Suprapubic skin (tissue), 4 donors: ENCODE measurements around the gene CUEDC1. TPM values are rescaled to one million over a fixed set of nuclear protein-coding genes. Genes with fewer than 3 reads are reported as not detected.

Source experiments
- DNase-seq, 2 donors: peaks; one replicate each; pipeline ENCODE4 v3.0.0-alpha.2; 2019; ENCODE audit warnings: low spot score in 2 of 2
- H3K27ac ChIP-seq: fragments of 200-600 bp; sonication (generic); one replicate; pipeline ENCODE4 v1.5.1; 2019
- H3K27me3 ChIP-seq: fragments of 200-600 bp; sonication (generic); one replicate; pipeline ENCODE4 v1.5.1; 2019
- H3K36me3 ChIP-seq: fragments of 200-600 bp; sonication (generic); one replicate; pipeline ENCODE4 v1.5.1; 2019
- H3K4me1 ChIP-seq: fragments of 200-600 bp; sonication (generic); one replicate; pipeline ENCODE4 v1.5.1; 2019
- H3K4me3 ChIP-seq: fragments of 200-600 bp; sonication (generic); one replicate; pipeline ENCODE4 v1.5.1; 2019; ENCODE audit warnings: mild to moderate bottlenecking
- H3K9me3 ChIP-seq: fragments of 200-600 bp; sonication (generic); one replicate; pipeline ENCODE4 v1.5.1; 2019
- EP300 ChIP-seq: sonication (generic); formaldehyde crosslinking; IDR thresholded peaks from one replicate; pipeline ENCODE4 v1.6.1; 2017; ENCODE audit warnings: antibody characterized with exemption
- POLR2A ChIP-seq, 2 donors: fragments of 450-650 bp; IDR thresholded peaks; one replicate each; pipeline ENCODE4 v1.6.1; 2017; ENCODE audit warnings: antibody characterized with exemption in 2 of 2, mild to moderate bottlenecking in 2 of 2, moderate library complexity in 2 of 2
- POLR2AphosphoS5 ChIP-seq, 3 donors: sonication (generic); formaldehyde crosslinking; IDR thresholded peaks; one replicate each; pipeline ENCODE4 v1.6.1; 2017; ENCODE audit warnings: antibody characterized with exemption in 3 of 3
- WGBS: methylation state at CpG from one replicate; pipeline ENCODE4 v1.1.5; 2018; 5-methylcytosine and 5-hydroxymethylcytosine counted together
- total RNA-seq, 4 donors: library from RNA; depleted of rRNA; stranded (reverse); fragments of >200 nt; gene quantifications; one replicate each; pipeline ENCODE4 v1.1.0, GENCODE V29; 2016
- TF ChIP-seq, protein P1 (sequence below), 2 donors: fragments of 200-600 bp in 1 of 2; fragments of 450-650 bp in 1 of 2; sonication (generic) in 1 of 2; IDR thresholded peaks; one replicate each; pipeline ENCODE4 v1.5.1; 2016 to 2019; ENCODE audit warnings: antibody characterized with exemption in 2 of 2, mild to moderate bottlenecking in 1 of 2, moderate library complexity in 1 of 2

The CUEDC1 gene
- total RNA-seq, 4 donors from 2014 or later = 5.1 to 34.2 (median 12.8) TPM

DNA sequence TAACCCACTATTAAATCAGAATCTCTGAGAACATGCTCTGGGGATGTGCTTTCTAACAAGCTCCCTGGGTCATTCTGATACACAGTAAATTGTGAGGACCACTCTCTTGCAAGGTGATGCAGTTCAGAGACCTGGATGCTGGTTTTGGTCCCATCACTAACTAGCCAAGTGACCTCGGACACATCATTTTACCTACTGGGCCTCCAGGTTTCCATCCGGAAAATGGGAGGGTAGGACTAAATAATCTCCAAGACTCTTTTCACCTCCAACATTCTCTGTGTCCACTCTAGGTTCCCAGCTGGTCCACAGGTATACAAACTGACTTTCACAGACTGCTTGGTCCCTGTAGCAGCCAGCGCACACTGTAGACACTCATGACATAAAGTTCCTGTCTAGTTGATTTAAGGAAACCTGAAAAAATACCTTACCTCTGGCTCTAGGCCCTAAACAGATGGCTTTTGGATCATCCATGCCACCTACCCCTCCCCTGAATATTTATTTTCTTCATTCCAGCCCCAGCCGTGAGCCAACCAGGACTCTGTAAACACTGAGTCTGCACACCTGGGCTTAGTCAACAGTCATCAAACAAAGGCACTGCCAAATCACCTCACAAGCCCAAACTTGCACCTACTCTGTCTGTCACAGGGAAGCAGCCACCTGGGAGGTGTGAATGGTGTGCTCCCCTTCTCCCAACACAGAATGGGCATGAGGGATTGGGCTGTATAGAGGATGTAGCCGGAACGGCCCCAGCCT is 54.0 kb downstream of the CUEDC1 start:
- TF ChIP-seq POLR2AphosphoS5 (IDR thresholded peaks at IDR 0.05) = no peak
- TF ChIP-seq, protein P1, sequence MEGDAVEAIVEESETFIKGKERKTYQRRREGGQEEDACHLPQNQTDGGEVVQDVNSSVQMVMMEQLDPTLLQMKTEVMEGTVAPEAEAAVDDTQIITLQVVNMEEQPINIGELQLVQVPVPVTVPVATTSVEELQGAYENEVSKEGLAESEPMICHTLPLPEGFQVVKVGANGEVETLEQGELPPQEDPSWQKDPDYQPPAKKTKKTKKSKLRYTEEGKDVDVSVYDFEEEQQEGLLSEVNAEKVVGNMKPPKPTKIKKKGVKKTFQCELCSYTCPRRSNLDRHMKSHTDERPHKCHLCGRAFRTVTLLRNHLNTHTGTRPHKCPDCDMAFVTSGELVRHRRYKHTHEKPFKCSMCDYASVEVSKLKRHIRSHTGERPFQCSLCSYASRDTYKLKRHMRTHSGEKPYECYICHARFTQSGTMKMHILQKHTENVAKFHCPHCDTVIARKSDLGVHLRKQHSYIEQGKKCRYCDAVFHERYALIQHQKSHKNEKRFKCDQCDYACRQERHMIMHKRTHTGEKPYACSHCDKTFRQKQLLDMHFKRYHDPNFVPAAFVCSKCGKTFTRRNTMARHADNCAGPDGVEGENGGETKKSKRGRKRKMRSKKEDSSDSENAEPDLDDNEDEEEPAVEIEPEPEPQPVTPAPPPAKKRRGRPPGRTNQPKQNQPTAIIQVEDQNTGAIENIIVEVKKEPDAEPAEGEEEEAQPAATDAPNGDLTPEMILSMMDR (IDR thresholded peaks at IDR 0.05) = no peak
- Histone ChIP-seq H3K36me3 (no peaks in the 10 kb centered on the region), H3K27me3 (no peaks in the 10 kb centered on the region), H3K4me1 (peaks cover 79% of the 10 kb centered on the region), H3K9me3 (no peaks in the 10 kb centered on the region), H3K4me3 (no peak overlapping the region), H3K27ac (peak overlapping the region; percentile 85)
- WGBS = 69% methylated on average over 6 of the region's 6 CpGs
- no peak for DNase-seq

DNA sequence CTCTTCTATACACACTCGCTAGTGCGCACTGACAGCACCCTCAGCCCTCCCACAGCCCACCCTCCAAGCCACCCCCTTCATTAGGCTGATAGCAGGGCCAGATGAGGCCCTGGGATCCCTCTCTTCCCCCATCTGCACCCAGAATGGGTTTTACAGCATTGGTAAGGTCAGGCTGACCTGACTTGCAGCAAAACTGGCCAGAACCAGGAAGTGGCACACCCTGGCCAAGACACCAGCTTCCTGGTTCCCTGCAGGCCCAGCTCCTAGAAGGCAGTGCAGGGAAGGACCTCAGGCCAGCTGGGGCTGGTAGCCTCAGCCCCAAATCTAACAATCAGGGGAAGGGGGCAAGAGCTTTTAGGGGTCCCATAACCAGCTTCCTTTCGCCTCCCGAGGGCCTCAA is 55.4 kb downstream of the CUEDC1 start:
- H3K4me3 ChIP-seq = no peak overlapping the region
- H3K4me1 ChIP-seq = peaks cover 83% of the 10 kb centered on the region
- H3K9me3 ChIP-seq = no peaks in the 10 kb centered on the region
- H3K36me3 ChIP-seq = no peaks in the 10 kb centered on the region
- no peak for DNase-seq
- 69% methylated on average over 4 of the region's 4 CpGs for WGBS
- H3K27me3 ChIP-seq = no peaks in the 10 kb centered on the region
- H3K27ac ChIP-seq = peak overlapping the region; percentile 85
- TF ChIP-seq POLR2AphosphoS5 (IDR thresholded peaks at IDR 0.05) (no peak), EP300 (no peak), POLR2A (IDR thresholded peaks at IDR 0.05) (no peak)
- TF ChIP-seq, protein P1 (IDR thresholded peaks at IDR 0.05) = no peak

DNA sequence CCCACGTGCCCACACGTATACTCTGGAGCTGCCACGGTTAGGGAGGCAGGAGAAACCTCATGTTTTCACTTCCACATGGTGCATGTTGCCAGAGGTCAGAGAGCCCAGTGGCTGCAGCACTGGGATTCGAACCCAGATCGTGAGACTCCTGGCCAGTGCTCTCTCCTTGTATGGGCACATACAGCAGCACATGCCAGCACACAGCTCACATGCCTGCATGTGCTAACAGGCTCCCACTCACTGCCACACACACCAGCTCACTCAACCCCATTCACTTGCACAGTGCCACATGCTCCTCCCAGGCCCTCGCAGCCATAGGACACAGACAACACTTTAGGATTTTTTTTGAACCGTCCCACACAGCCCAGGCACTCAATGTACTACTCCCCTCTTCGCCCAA is 55.8 kb downstream of the CUEDC1 start:
- peaks cover 83% of the 10 kb centered on the region for H3K4me1 ChIP-seq
- no peak overlapping the region for H3K4me3 ChIP-seq
- no peak for DNase-seq
- WGBS = 7% methylated on average over 8 of the region's 8 CpGs
- no peaks in the 10 kb centered on the region for H3K9me3 ChIP-seq
- H3K27me3 ChIP-seq = no peaks in the 10 kb centered on the region
- no peaks in the 10 kb centered on the region for H3K36me3 ChIP-seq
- peak in 1 of 3 donors; percentile 5 for TF ChIP-seq POLR2AphosphoS5 (IDR thresholded peaks at IDR 0.05)
- TF ChIP-seq, protein P1 (IDR thresholded peaks at IDR 0.05) = no peak
- no peak for TF ChIP-seq EP300
- no peak for TF ChIP-seq POLR2A (IDR thresholded peaks at IDR 0.05)
- peak overlapping the region; percentile 85 for H3K27ac ChIP-seq

DNA sequence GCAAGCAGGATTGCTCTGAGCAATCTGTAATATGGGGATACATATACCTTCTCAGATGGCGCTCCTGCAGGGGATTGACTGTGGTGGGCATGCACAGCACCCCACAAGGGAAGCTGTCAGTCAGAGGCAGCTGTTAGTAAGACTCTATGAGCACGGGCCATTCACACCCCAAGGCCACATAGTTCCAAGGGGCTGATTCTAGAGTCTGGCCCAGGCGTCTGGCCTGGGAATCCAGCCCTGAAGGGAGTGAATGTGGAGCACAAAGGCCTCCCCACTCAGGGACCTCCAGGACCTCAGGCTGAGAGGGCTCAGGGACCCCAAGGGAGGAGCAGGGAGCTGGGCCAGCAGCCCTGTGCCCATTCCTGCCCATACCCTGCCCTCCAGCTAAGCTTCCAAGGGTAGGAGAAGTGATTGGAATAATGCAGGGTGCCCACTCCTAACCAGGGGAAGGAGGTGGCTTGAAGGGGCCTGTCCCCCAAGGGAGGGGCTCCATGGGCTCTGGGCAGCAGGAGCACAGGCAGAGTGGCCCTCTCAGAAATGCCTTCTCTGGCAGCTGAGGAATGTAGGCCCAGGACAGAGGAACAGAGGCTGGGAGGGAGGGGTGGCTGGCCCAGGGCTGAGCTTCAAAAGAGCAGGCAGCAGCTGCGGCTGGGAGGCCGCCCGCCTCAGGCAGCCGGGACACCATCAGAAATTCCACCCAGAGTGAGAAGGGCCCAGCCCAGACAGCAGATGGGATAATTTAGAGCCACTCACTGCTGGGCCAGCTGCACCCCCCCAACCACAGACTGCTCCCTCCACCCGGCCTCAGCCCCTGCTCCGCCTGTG is 56.5 kb downstream of the CUEDC1 start:
- Histone ChIP-seq H3K27me3 (no peaks in the 10 kb centered on the region), H3K36me3 (no peaks in the 10 kb centered on the region), H3K4me1 (peaks cover 83% of the 10 kb centered on the region), H3K9me3 (no peaks in the 10 kb centered on the region), H3K4me3 (no peak overlapping the region), H3K27ac (peak overlapping the region; percentile 85)
- no peak for DNase-seq
- WGBS = no CpG with 5 or more reads among the region's 9 CpGs
- no peak for TF ChIP-seq POLR2AphosphoS5 (IDR thresholded peaks at IDR 0.05)
- TF ChIP-seq POLR2A (IDR thresholded peaks at IDR 0.05) = no peak
- TF ChIP-seq, protein P1 (IDR thresholded peaks at IDR 0.05) = no peak
- TF ChIP-seq EP300 = no peak

DNA sequence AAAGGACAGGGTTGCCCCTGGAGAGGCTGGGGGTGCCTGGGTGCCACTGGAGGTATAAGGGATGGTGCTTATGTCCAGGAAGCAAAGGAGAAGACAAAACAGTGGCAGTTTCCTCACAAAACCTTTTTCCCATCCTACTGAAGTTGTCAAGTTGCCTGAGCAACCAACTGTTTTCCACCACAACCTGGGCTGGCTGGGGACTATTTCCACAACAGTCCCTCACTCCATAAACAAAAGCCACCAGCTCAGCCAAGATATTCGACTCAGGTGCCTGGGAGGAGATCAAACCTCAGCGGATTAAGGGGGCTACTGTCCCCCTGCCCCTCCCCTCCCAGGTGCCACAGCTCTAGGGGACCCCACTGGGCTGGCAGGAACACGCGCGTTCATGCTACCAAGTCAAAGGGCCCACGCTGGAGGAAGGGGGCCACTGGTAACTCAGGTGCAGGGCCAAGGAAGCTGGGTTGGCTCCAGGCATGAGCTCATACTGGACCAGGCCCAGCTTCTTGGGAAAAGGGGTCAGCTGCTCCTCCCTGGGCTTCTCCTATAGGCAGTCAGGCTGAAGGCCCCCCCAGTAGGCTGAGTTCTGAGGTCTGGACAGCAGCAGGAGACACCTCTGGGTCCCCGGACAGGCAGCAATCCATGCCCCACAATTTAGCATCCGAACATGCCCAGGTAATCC is 59.7 kb downstream of the CUEDC1 start:
- H3K36me3 ChIP-seq = no peaks in the 10 kb centered on the region
- DNase-seq = no peak

More for the DNA sequence above, 59.7 kb downstream of the CUEDC1 start:
- Histone ChIP-seq H3K4me1 (peaks cover 84% of the 10 kb centered on the region), H3K9me3 (no peaks in the 10 kb centered on the region), H3K27ac (peak overlapping the region; percentile 56), H3K4me3 (no peak overlapping the region), H3K27me3 (no peaks in the 10 kb centered on the region)
- 100% methylated on average over 2 of the region's 8 CpGs for WGBS
- TF ChIP-seq, protein P1 (IDR thresholded peaks at IDR 0.05) = no peak
- TF ChIP-seq POLR2AphosphoS5 (IDR thresholded peaks at IDR 0.05) = no peak
